Measurements from ENCODE around the gene PGLYRP4.

Gene PGLYRP4

DNA sequence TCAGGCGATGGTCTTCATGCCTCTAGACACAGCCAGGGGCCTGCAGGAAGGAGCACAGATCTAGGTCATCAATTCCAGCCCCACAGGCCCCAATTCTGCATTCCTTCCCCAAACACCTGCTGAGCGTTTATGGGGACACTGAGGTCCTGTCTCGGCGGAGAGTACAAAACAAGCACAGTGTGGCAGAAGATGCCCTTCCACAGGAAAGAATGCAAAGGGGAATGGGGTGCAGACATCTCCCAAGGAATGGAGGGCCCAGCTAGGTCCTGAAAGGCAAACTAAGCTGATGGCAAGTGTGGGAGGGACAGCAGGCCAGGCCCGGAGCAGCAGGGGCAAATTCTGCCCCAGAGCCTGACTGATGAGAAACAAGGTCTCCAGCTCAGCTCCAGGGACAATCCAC is 45.8 kb upstream of the PGLYRP4 start:
- TF ChIP-seq, protein P1, sequence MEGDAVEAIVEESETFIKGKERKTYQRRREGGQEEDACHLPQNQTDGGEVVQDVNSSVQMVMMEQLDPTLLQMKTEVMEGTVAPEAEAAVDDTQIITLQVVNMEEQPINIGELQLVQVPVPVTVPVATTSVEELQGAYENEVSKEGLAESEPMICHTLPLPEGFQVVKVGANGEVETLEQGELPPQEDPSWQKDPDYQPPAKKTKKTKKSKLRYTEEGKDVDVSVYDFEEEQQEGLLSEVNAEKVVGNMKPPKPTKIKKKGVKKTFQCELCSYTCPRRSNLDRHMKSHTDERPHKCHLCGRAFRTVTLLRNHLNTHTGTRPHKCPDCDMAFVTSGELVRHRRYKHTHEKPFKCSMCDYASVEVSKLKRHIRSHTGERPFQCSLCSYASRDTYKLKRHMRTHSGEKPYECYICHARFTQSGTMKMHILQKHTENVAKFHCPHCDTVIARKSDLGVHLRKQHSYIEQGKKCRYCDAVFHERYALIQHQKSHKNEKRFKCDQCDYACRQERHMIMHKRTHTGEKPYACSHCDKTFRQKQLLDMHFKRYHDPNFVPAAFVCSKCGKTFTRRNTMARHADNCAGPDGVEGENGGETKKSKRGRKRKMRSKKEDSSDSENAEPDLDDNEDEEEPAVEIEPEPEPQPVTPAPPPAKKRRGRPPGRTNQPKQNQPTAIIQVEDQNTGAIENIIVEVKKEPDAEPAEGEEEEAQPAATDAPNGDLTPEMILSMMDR (IDR thresholded peaks at IDR 0.05; ENCODE audit: low read depth, low read length), result no peak
- no peak for DNase-seq (ENCODE audit: extremely low read depth, low read depth)

DNA sequence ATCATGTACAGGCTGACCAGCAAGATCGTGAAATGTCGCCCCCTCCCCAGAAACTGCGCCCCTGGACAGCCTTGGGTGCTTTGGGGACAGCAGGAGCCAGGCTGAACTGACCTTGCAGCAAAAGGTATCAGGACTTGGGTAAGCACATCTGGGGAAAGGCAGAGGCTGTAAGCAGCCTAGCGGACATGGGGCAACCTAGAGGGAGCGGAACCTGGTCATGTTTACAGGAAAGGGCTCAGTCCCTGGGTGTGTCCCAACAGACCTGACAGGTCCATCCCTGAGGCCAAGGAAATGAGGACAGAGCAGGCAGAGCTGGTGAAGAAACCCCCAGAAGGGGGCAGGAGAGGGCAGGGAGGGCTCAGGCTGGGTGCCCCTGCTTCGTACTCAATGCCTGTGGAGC is 45.3 kb upstream of the PGLYRP4 start:
- DNase-seq (ENCODE audit: extremely low read depth, low read depth), result no peak
- TF ChIP-seq, protein P1 (IDR thresholded peaks at IDR 0.05; ENCODE audit: low read depth, low read length), result no peak

DNA sequence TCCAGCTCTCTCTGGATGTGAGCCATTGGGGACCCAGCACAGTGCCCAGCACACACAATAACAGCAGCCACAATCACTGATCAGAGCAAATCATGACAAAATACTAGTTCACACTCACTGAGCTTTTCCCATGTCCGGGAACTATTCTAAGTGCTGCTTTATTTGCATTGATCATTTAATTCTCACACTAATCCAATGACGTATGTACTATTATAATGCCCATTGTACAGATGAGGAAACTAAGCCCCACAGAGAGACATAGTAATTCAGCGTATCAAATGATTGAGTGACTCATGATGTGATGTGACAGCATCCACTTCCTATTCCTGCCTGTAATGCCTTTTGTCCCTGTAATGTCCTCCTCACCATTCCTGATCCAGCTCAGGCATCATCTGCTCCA is 44.2 kb upstream of the PGLYRP4 start:
- TF ChIP-seq, protein P1 (IDR thresholded peaks at IDR 0.05; ENCODE audit: low read depth, low read length), result no peak
- no peak for DNase-seq (ENCODE audit: extremely low read depth, low read depth)

DNA sequence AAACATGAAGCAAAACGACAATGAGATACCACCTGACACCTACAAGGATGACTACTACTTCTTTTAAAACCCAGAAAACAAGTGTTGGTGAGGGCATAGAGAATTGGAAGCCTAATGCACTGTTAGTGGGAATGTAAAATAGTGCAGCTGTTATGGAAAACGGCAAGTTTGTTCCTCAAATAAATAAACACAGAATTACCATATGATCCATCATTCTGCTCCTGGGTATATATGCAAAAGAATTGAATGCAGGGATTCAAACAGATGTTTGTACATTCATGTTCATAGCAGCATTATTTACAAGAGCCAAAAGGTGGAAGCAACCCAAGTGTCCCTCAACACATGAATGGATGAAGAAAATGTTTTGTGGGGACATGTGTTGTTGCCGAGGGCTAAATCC is 43.6 kb upstream of the PGLYRP4 start:
- no peak for DNase-seq (ENCODE audit: extremely low read depth, low read depth)

DNA sequence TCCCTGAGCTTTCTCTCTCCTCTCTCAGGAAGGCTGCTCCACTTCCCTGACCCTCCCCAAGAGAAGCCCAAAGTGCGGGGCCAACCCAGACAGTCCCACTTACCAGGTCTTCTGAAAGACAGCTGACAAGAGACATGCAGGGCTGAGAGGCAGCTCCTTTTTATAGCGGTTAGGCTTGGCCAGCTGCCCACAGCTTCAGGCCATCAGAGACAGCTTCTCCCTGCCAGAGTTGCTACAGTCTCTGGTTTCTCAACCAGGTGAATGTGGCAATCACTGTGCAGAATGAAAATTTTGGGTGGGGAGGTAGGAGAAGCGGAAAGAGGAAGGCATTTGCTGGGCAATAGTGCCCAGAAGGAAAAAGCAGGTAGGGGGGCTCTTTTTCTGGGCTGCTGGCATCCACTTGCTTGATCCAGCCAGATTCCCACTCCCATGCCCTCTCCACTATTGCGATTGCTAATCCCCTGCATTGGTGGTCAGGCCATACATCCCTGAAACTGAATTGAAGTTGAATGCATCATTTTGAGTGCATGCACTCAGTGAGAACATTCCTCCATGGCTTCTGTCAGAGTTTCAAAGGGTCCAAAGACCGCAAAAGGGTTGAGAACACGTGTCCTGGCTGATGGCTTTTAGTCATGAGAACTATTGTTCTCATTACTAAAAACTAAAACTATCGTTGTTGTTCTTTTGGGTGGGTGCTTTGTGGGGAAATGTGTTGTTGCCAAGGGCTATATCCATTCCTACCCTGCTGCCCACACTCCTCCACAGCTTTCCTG is 42.5 kb upstream of the PGLYRP4 start, which contains the start of gene S100A8:
Gene S100A8 (minus strand): TSS at position 136 of the 773 bp plus-strand sequence. CDS start 538 bp downstream, outside the sequence.
- DNase-seq (ENCODE audit: extremely low read depth, low read depth), result no peak
- TF ChIP-seq, protein P1 (IDR thresholded peaks at IDR 0.05; ENCODE audit: low read depth, low read length), result no peak

More for the DNA sequence above, 43.6 kb upstream of the PGLYRP4 start:
- TF ChIP-seq, protein P1 (IDR thresholded peaks at IDR 0.05; ENCODE audit: low read depth, low read length), result no peak

DNA sequence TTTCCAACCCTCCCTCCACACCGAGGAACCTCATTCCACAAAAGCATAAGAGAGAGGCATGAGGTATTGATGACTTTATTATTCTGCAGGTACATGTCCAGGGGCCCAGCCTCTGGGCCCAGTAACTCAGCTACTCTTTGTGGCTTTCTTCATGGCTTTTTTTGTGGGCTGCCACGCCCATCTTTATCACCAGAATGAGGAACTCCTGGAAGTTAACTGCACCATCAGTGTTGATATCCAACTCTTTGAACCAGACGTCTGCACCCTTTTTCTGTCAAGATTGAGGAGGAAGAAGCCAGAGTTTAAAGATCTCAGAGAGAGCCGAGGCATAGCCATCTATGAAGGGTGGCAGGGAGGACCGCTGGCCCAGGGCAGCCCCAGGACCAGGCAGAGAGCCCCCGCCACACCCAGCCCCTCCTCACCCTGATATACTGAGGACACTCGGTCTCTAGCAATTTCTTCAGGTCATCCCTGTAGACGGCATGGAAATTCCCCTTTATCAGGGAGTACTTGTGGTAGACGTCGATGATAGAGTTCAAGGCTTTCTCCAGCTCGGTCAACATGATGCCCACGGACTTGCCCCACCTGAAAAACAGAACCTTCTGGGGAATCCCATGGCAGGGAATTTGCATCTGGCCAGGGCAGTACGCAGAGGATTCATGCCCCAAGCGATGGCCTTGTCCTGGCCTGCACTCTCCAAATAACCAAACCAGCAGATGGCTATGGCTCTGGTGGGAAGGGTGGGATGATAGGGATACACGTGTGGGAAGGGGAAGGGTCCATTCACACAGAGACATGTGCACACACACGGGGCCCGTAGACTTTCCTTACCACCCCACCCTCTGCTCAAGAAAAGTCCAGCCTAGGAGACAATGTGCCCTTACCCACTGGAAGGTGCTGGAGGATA is 41.6 kb upstream of the PGLYRP4 start:
- DNase-seq (ENCODE audit: extremely low read depth, low read depth), result no peak
- TF ChIP-seq, protein P1 (IDR thresholded peaks at IDR 0.05; ENCODE audit: low read depth, low read length), result no peak

DNA sequence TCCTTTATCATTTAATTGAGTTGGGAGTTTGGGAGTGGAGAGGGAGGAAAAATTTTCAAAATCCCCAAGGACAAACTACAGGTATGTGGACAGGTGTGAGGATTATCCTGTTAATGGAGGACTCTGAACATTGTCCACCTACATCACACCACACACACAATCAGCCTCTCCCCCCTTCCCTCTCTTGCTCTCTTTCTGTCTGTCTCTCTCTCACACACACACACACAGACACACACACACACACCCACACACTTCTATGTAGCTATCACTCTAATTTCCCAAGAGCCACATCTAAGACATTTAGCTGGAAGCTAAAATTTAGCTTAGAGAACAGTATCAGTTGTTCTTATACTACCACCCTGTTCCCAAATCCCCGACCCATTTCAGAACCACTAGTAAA is 40.8 kb upstream of the PGLYRP4 start:
- no peak for DNase-seq (ENCODE audit: extremely low read depth, low read depth)
- TF ChIP-seq, protein P1 (IDR thresholded peaks at IDR 0.05; ENCODE audit: low read depth, low read length), result no peak

Data from AG09319 (cell line).